Activated CD4-positive, alpha-beta T cell treated with anti-CD3 and anti-CD28 coated beads for 4 hours (primary cell): ENCODE results near the gene ABCD4.

Experiments
- DNase-seq, 2 donors: peaks; one replicate each; pipeline ENCODE4 v3.0.0-alpha.2; 2020

ABCD4 gene

GRCh38 chr14:74257941-74258763 is 44.6 kb downstream of the ABCD4 start:
- no peak for DNase-seq

- DNase-seq = peak; percentile 54 to 57
Observed at GRCh38 chr14:74257078-74257940, 45.4 kb downstream of the ABCD4 start.

GRCh38 chr14:74255281-74255680 is 47.5 kb downstream of the ABCD4 start:
- DNase-seq = no peak

- DNase-seq = no peak
Observed at GRCh38 chr14:74249433-74250375, 53.0 kb downstream of the ABCD4 start.

GRCh38 chr14:74248017-74248416 is 54.7 kb downstream of the ABCD4 start:
- no peak for DNase-seq

GRCh38 chr14:74246542-74246941 is 56.2 kb downstream of the ABCD4 start:
- DNase-seq = no peak

GRCh38 chr14:74245292-74245691 is 57.4 kb downstream of the ABCD4 start:
- no peak for DNase-seq

GRCh38 chr14:74244115-74244514 is 58.6 kb downstream of the ABCD4 start:
- DNase-seq = no peak

GRCh38 chr14:74243051-74243450 is 59.7 kb downstream of the ABCD4 start:
- no peak for DNase-seq

- DNase-seq = no peak
Observed at GRCh38 chr14:74242780-74243042, 60.0 kb downstream of the ABCD4 start.

- no peak for DNase-seq
Observed at GRCh38 chr14:74242021-74242779, 60.5 kb downstream of the ABCD4 start.

GRCh38 chr14:74241652-74242017 is 61.1 kb downstream of the ABCD4 start:
- DNase-seq = no peak

- DNase-seq = no peak
Observed at GRCh38 chr14:74240794-74241651, 61.7 kb downstream of the ABCD4 start.

GRCh38 chr14:74239848-74240793 is 62.6 kb downstream of the ABCD4 start:
- no peak for DNase-seq

- DNase-seq = no peak
Observed at GRCh38 chr14:74238974-74239847, 63.5 kb downstream of the ABCD4 start, which contains the start of gene VSX2. TSS of gene VSX2 (plus strand) at chr14:74239449. CDS start at chr14:74239562, 113 bp downstream.

- DNase-seq = no peak
Observed at GRCh38 chr14:74237441-74237840, 65.3 kb downstream of the ABCD4 start.
